ENCODE data around the gene SPAG17.

Gene SPAG17

GRCh38 chr1:118082984-118083383, 102.0 kb downstream of the SPAG17 start:
- H3K79me2 ChIP-seq (ENCODE audit: low read length) = no peaks in the 10 kb centered on the region
- H3K4me1 ChIP-seq (ENCODE audit: low read length) = peaks cover 12% of the 10 kb centered on the region
- H3K4me2 ChIP-seq (ENCODE audit: low read length) = no peak overlapping the region
- TF ChIP-seq EZH2phosphoT487 (IDR thresholded peaks at IDR 0.05; ENCODE audit: low read depth) (no peak), CTCF (IDR thresholded peaks at IDR 0.05; ENCODE audit: low read depth, low read length) (no peak)
- no peak overlapping the region for H2AFZ ChIP-seq (ENCODE audit: low read depth, low read length)
- no peaks in the 10 kb centered on the region for H4K20me1 ChIP-seq (ENCODE audit: insufficient read depth, low read length)
- no peaks in the 10 kb centered on the region for H3K36me3 ChIP-seq (replicated peaks; ENCODE audit: low read depth, low read length)
- H3K27ac ChIP-seq (ENCODE audit: low read length) = no peak overlapping the region
- no peak overlapping the region for H3K4me3 ChIP-seq (ENCODE audit: low read length)
- H3K27me3 ChIP-seq (ENCODE audit: low read depth, low read length) = no peaks in the 10 kb centered on the region
- no peak overlapping the region for H3K9ac ChIP-seq (ENCODE audit: low read length)
- H3K9me3 ChIP-seq (ENCODE audit: insufficient read depth, low read length) = no peaks in the 10 kb centered on the region

GRCh38 chr1:118081387-118081786, 103.6 kb downstream of the SPAG17 start:
- H3K27ac ChIP-seq (ENCODE audit: low read length) = no peak overlapping the region
- H2AFZ ChIP-seq (ENCODE audit: low read depth, low read length) = 0 out of 2 replicates have a peak overlapping the region, but pooled peaks have one; percentile 46
- H3K79me2 ChIP-seq (ENCODE audit: low read length) = no peaks in the 10 kb centered on the region
- H3K9me3 ChIP-seq (ENCODE audit: insufficient read depth, low read length) = no peaks in the 10 kb centered on the region
- H3K4me1 ChIP-seq (ENCODE audit: low read length) = peaks cover 12% of the 10 kb centered on the region
- no peaks in the 10 kb centered on the region for H3K36me3 ChIP-seq (replicated peaks; ENCODE audit: low read depth, low read length)
- H3K4me3 ChIP-seq (ENCODE audit: low read length) = peak overlapping the region; percentile 11
- no peaks in the 10 kb centered on the region for H3K27me3 ChIP-seq (ENCODE audit: low read depth, low read length)
- H4K20me1 ChIP-seq (ENCODE audit: insufficient read depth, low read length) = no peaks in the 10 kb centered on the region
- peak overlapping the region; percentile 68 for H3K4me2 ChIP-seq (ENCODE audit: low read length)
- no peak overlapping the region for H3K9ac ChIP-seq (ENCODE audit: low read length)
- TF ChIP-seq CTCF (IDR thresholded peaks at IDR 0.05; ENCODE audit: low read depth, low read length) (no peak), EZH2phosphoT487 (IDR thresholded peaks at IDR 0.05; ENCODE audit: low read depth) (no peak)

GRCh38 chr1:118077331-118078045, 107.5 kb downstream of the SPAG17 start:
- peak; percentile 42 for TF ChIP-seq CTCF (IDR thresholded peaks at IDR 0.05; ENCODE audit: low read depth, low read length)
- no peak for TF ChIP-seq EZH2phosphoT487 (IDR thresholded peaks at IDR 0.05; ENCODE audit: low read depth)
- no peak overlapping the region for H3K27ac ChIP-seq (ENCODE audit: low read length)
- H3K79me2 ChIP-seq (ENCODE audit: low read length) = no peaks in the 10 kb centered on the region
- H4K20me1 ChIP-seq (ENCODE audit: insufficient read depth, low read length) = no peaks in the 10 kb centered on the region
- H3K36me3 ChIP-seq (replicated peaks; ENCODE audit: low read depth, low read length) = no peaks in the 10 kb centered on the region
- no peak overlapping the region for H3K9ac ChIP-seq (ENCODE audit: low read length)
- H3K27me3 ChIP-seq (ENCODE audit: low read depth, low read length) = no peaks in the 10 kb centered on the region
- no peak overlapping the region for H3K4me2 ChIP-seq (ENCODE audit: low read length)
- H2AFZ ChIP-seq (ENCODE audit: low read depth, low read length) = no peak overlapping the region
- no peaks in the 10 kb centered on the region for H3K9me3 ChIP-seq (ENCODE audit: insufficient read depth, low read length)
- peaks cover 12% of the 10 kb centered on the region for H3K4me1 ChIP-seq (ENCODE audit: low read length)
- H3K4me3 ChIP-seq (ENCODE audit: low read length) = no peak overlapping the region

GRCh38 chr1:118075116-118075515, 109.9 kb downstream of the SPAG17 start:
- no peak overlapping the region for H3K27ac ChIP-seq (ENCODE audit: low read length)
- no peaks in the 10 kb centered on the region for H3K4me1 ChIP-seq (ENCODE audit: low read length)
- no peaks in the 10 kb centered on the region for H4K20me1 ChIP-seq (ENCODE audit: insufficient read depth, low read length)
- TF ChIP-seq CTCF (IDR thresholded peaks at IDR 0.05; ENCODE audit: low read depth, low read length) = no peak
- no peak for TF ChIP-seq EZH2phosphoT487 (IDR thresholded peaks at IDR 0.05; ENCODE audit: low read depth)
- H2AFZ ChIP-seq (ENCODE audit: low read depth, low read length) = no peak overlapping the region
- H3K4me3 ChIP-seq (ENCODE audit: low read length) = no peak overlapping the region
- H3K36me3 ChIP-seq (replicated peaks; ENCODE audit: low read depth, low read length) = no peaks in the 10 kb centered on the region
- no peak overlapping the region for H3K9ac ChIP-seq (ENCODE audit: low read length)
- H3K27me3 ChIP-seq (ENCODE audit: low read depth, low read length) = no peaks in the 10 kb centered on the region
- no peaks in the 10 kb centered on the region for H3K79me2 ChIP-seq (ENCODE audit: low read length)
- H3K4me2 ChIP-seq (ENCODE audit: low read length) = no peak overlapping the region
- H3K9me3 ChIP-seq (ENCODE audit: insufficient read depth, low read length) = no peaks in the 10 kb centered on the region

Measured in OCI-LY3 (cell line).